H1 (cell line): Measurements from ENCODE around the gene IQGAP3. TPM values are rescaled to one million over a fixed set of nuclear protein-coding genes. Genes with fewer than 3 reads are reported as not detected.

Experiments used
- CHD7 ChIP-seq: fragments of 300-600 bp; sonication (generic); IDR thresholded peaks from 2 replicates; pipeline ENCODE4 v1.7.1; 2012; ENCODE audit warnings: low read length, moderate library complexity, mild to moderate bottlenecking, inconsistent platforms; ENCODE audit not compliant: insufficient replicate concordance
- CREB1 ChIP-seq: IDR thresholded peaks from 2 replicates; pipeline ENCODE4 v1.6.1; 2012; ENCODE audit warnings: inconsistent platforms
- GTF2F1 ChIP-seq: IDR thresholded peaks from 2 replicates; pipeline ENCODE4 v1.6.1; 2012; ENCODE audit warnings: low read depth, low read length, improper control_type of control experiment, borderline replicate concordance
- HDAC2 ChIP-seq, 2 experiments: fragments of 300-600 bp in 1 of 2; sonication (generic) in 1 of 2; IDR thresholded peaks; 2 replicates each; pipeline ENCODE4 v1.6.1; 2011 to 2012; ENCODE audit warnings: low read depth in 2 of 2, low read length in 2 of 2, mild to moderate bottlenecking in 2 of 2, moderate library complexity in 2 of 2, borderline replicate concordance in 1 of 2, inconsistent platforms in 1 of 2
- KDM1A ChIP-seq: fragments of 200-600, 300-600 bp; sonication (generic); IDR thresholded peaks from 2 replicates; pipeline ENCODE4 v1.7.1; 2016; ENCODE audit warnings: mild to moderate bottlenecking, low read length, borderline replicate concordance
- KDM5A ChIP-seq: fragments of 200-600 bp; IDR thresholded peaks from 2 replicates; pipeline ENCODE4 v1.7.1; 2012; ENCODE audit warnings: mild to moderate bottlenecking, low read length, inconsistent platforms, mixed read lengths
- MAFK ChIP-seq: IDR thresholded peaks from 2 replicates; pipeline ENCODE4 v1.6.1; 2012; ENCODE audit warnings: low read depth, mild to moderate bottlenecking, improper control_type of control experiment, low read length
- NRF1 ChIP-seq: IDR thresholded peaks from 2 replicates; pipeline ENCODE4 v1.6.1; 2011; ENCODE audit warnings: mild to moderate bottlenecking, low read depth, low read length, improper control_type of control experiment
- PHF8 ChIP-seq: fragments of 200-600 bp; sonication (generic); conservative IDR thresholded peaks from 2 replicates; pipeline ENCODE4 v1.7.1; 2012; ENCODE audit warnings: low read depth, mild to moderate bottlenecking, inconsistent platforms, low read length, moderate library complexity
- POLR2A ChIP-seq, 2 experiments: IDR thresholded peaks; 1 replicate in 1 of 2; 2 replicates in 1 of 2; pipeline ENCODE4 v1.6.1; 2011; ENCODE audit warnings: low read depth in 2 of 2, low read length in 2 of 2, mild to moderate bottlenecking in 2 of 2; ENCODE audit errors: control extremely low read depth in 1 of 2
- ZNF274 ChIP-seq: IDR thresholded peaks from 2 replicates; pipeline ENCODE4 v1.7.0; 2012; ENCODE audit warnings: low read length, borderline replicate concordance; ENCODE audit errors: extremely low read depth
- polyA plus RNA-seq, 7 experiments: library from polyadenylated mRNA; depleted of rRNA in 3 of 7; stranded (reverse) in 5 of 7; unstranded in 2 of 7; fragments of >200 nt in 5 of 7; fragments of 200-250 nt in 2 of 7; gene quantifications; 1 replicate in 5 of 7; 2 replicates in 1 of 7; 4 replicates in 1 of 7; pipeline versions ENCODE4 v1.2.1 to v1.2.3, GENCODE V29; 2011 to 2013; ENCODE audit warnings: missing spikeins in 2 of 7, mixed read lengths in 2 of 7
- total RNA-seq: library from RNA; stranded (reverse); fragmentation: NEBNext Ultra II Directional; extraction: Animal tissue kit (Norgen Biotek cat#: 25700); gene quantifications from 2 replicates; pipeline ENCODE4 v1.2.1, GENCODE V29; 2021

Gene IQGAP3
- total and polyA plus RNA-seq, 2 of the 8 experiments (the other 6 are each of a cell fraction or from before 2014, with no cell fraction given), result 14.6 to 22.3 TPM

- TF ChIP-seq CHD7 (no peak), HDAC2 (IDR thresholded peaks at IDR 0.05; ENCODE audit: borderline replicate concordance in 1 of 2, low read depth in 2 of 2, low read length in 2 of 2) (no peak), MAFK (no peak), KDM5A (no peak), KDM1A (no peak), NRF1 (no peak), PHF8 (no peak), ZNF274 (no peak), CREB1 (no peak), POLR2A (IDR thresholded peaks at IDR 0.05; ENCODE audit: control extremely low read depth in 1 of 2, low read depth in 2 of 2, low read length in 2 of 2) (no peak), GTF2F1 (no peak)
These were observed 9.5 kb upstream of the IQGAP3 start (continued) for GRCh38 chr1:156581661-156582387.
